Heart left ventricle (tissue), 13 donors: ENCODE data around the gene FLNB.

Experiments used
- POLR2A ChIP-seq, 2 donors: fragments of 450-650 bp; IDR thresholded peaks; one replicate each; pipeline ENCODE4 v1.6.1; 2017; ENCODE audit warnings: antibody characterized with exemption in 2 of 2, mild to moderate bottlenecking in 2 of 2, moderate library complexity in 2 of 2
- TF ChIP-seq, protein P1 (sequence below), 12 donors: fragments of 200-600 bp; sonication (generic) in 4 of 12; IDR thresholded peaks; one replicate each; pipeline versions ENCODE4 v1.5.0 to v1.8.0; 2018 to 2022; ENCODE audit warnings: antibody characterized with exemption in 12 of 12, mild to moderate bottlenecking in 5 of 12
- donor health status: ischemic (EF 13 %, LVEDD 7.1; RV severe dilation, severe dysfunction).
- donor health status: DM: no; HTN: yes; CAD: no.
- donor health status: DM: no; HTN: no; CAD: no.
- donor health status: ischemic (EF 25% LVEDD 6.9; RV normal size, moderate dysfunction).
- donor health status: ischemic (EF 25% LVEDD 5.7; RV mildly dilated, moderate dysfunction).
- donor health status: ischemic (EF 35%, LVEDD 5.7; RV mildly dilated, moderate dysfunction).
- donor health status: nonischemic (EF 11% LVEDD 7.7; RV severe dilation, severe dysfunction).
- donor health status: DM: yes; HTN: yes; CAD: no.
- donor health status: PGD.
- donor health status: ischemic (EF 29% LVEDD 5.4; RV normal size, mild dysfunction).
- donor health status: nonischemic (EF 23%, LVEDD 6.1; RV moderate dilation, normal function).

DNA sequence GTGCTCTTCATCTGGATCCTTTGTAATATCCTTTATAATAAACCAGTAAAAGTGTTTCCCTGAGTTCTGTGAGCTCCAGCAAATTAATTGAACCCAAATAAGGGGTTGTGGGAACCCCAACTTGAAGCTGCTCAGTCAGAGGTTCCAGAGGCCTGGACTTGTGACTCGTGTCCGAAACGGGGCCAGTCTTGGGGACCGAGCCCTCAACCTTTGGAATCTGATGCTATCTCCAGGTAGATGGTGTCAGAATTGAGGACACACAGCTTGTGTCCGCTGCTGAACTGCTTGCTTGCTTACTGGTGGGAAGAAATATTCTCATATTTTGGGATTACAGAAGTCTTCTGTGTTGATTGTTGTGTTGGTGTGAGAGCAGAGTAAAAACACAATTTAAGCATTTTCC is 39.7 kb upstream of the FLNB start:
- TF ChIP-seq, protein P1, sequence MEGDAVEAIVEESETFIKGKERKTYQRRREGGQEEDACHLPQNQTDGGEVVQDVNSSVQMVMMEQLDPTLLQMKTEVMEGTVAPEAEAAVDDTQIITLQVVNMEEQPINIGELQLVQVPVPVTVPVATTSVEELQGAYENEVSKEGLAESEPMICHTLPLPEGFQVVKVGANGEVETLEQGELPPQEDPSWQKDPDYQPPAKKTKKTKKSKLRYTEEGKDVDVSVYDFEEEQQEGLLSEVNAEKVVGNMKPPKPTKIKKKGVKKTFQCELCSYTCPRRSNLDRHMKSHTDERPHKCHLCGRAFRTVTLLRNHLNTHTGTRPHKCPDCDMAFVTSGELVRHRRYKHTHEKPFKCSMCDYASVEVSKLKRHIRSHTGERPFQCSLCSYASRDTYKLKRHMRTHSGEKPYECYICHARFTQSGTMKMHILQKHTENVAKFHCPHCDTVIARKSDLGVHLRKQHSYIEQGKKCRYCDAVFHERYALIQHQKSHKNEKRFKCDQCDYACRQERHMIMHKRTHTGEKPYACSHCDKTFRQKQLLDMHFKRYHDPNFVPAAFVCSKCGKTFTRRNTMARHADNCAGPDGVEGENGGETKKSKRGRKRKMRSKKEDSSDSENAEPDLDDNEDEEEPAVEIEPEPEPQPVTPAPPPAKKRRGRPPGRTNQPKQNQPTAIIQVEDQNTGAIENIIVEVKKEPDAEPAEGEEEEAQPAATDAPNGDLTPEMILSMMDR (IDR thresholded peaks at IDR 0.05): no peak
- TF ChIP-seq POLR2A (IDR thresholded peaks at IDR 0.05): no peak
